ENCODE results near the gene GDF15. TPM values are rescaled to one million over a fixed set of nuclear protein-coding genes. Genes with fewer than 3 reads are reported as not detected.
"Not testable (repeated sequence)": the region's sequence is repeated elsewhere in the genome, so short reads cannot be mapped to it uniquely, and the experiment has no call there.

Gene GDF15
- polyA plus RNA-seq, 1 donor = 20.3 TPM

DNA sequence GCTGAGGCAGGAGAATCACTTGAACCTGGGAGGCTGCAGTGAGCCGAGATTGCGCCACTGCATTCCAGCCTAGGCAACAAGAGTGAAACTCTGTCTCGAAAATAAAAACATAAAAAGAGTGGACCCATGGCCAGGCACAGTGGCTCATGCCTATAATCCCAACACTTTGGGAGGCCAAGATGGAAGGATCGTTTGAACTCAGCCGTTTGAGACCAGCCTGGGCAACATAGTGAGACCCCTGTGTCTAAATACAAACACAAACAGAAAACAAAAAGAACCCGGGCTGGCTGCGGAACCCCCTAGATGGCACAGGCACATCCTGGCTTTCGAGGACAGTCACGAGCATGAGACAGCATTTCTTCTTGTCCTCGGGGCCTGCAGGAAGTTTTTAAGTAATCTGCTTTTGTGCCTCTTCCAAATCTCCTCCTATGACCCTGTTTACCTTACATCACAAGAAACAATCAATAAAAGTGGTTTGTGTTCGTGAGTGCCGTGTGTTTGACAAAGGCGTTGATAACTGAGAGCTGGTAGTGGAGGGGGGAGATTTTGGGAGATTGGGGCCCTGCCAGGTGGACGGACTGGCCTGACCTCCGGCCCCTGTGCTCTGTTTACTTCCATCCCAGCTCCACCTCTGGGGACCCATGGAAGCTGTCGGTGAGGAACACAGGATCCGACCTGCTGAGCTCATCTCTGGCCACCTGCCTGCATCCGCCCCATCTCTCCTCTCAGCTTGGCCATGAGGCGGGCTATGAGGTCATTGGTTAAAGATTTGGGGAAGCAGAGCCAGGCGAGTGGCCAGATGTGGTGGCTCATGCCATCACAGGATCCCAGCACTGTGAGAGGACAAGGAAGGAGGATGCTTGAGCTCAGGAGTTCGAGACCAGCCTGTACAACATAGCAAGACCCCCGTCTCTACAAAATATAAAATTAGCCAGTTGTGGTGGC is 5.9 kb upstream of the GDF15 start:
- no peaks in the 10 kb centered on the region for H3K36me3 ChIP-seq (ENCODE audit: control insufficient read depth, insufficient read depth, low read length)
- H3K27ac ChIP-seq (ENCODE audit: low read length) = peak overlapping the region; percentile 45
- H3K4me3 ChIP-seq (ENCODE audit: low read length) = no peak overlapping the region
- DNase-seq = peak; percentile 68 to 82
- peaks cover 35% of the 10 kb centered on the region for H3K4me1 ChIP-seq (ENCODE audit: control insufficient read depth, insufficient read depth, low read length)
- whole genome bisulfite sequencing (ENCODE audit: insufficient coverage, low lambda C conversion rate) = no CpG with 5 or more reads among the region's 22 CpGs
- H3K27me3 ChIP-seq (ENCODE audit: control insufficient read depth, insufficient read depth, low read length) = no peaks in the 10 kb centered on the region
- H3K9me3 ChIP-seq (ENCODE audit: control insufficient read depth, low read depth, low read length) = no peaks in the 10 kb centered on the region

DNA sequence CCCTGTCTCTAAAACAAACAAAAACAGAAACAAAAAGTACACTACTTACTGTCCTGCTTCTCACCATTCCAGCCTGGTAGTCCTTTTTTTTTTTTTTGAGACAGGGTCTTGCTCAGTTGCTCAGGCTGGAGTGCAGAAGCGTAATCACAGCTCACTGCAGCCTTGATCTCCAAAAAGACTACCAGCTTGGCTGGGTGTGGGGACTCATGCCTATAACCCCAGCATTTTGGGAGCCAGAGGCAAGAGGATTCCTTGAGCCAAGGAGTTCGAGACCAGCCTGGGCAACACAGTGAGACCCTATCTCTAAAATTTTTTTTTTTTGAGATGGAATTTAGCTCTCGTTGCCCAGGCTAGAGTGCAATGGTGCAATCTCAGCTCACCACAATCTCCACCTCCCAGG is 5.1 kb upstream of the GDF15 start:
- H3K4me1 ChIP-seq (ENCODE audit: control insufficient read depth, insufficient read depth, low read length) = peaks cover 37% of the 10 kb centered on the region
- no peaks in the 10 kb centered on the region for H3K27me3 ChIP-seq (ENCODE audit: control insufficient read depth, insufficient read depth, low read length)
- DNase-seq = no peak
- H3K4me3 ChIP-seq (ENCODE audit: low read length) = no peak overlapping the region
- H3K27ac ChIP-seq (ENCODE audit: low read length) = peak overlapping the region; percentile 45
- no CpG with 5 or more reads among the region's 3 CpGs for whole genome bisulfite sequencing (ENCODE audit: insufficient coverage, low lambda C conversion rate)
- no peaks in the 10 kb centered on the region for H3K9me3 ChIP-seq (ENCODE audit: control insufficient read depth, low read depth, low read length)
- no peaks in the 10 kb centered on the region for H3K36me3 ChIP-seq (ENCODE audit: control insufficient read depth, insufficient read depth, low read length)

DNA sequence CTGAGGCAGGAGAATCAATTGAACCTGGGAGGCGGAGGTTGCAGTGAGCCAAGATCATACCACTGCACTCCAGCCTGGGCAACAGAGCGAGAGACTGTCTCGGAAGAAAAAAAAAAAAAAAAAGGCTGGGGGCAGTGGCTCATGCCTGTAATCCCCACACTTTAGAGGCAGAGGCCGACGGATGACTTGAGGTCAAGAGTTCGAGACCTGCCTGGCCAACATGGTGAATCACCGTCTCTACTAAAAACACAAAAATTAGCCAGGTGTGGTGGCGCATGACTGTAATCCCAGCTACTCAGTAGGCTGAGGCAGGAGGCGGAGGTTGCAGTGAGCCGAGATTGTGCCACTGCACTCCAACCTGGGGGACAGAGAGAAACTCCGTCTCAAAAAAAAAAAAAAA is 2.3 kb upstream of the GDF15 start:
- not testable (repeated sequence) for H3K4me3 ChIP-seq (ENCODE audit: low read length); H3K27me3 ChIP-seq (ENCODE audit: control insufficient read depth, insufficient read depth, low read length); DNase-seq; H3K27ac ChIP-seq (ENCODE audit: low read length); H3K36me3 ChIP-seq (ENCODE audit: control insufficient read depth, insufficient read depth, low read length); H3K9me3 ChIP-seq (ENCODE audit: control insufficient read depth, low read depth, low read length)
- no CpG with 5 or more reads among the region's 11 CpGs for WGBS (ENCODE audit: insufficient coverage, low lambda C conversion rate)
- peaks cover 35% of the 10 kb centered on the region for H3K4me1 ChIP-seq (ENCODE audit: control insufficient read depth, insufficient read depth, low read length)

DNA sequence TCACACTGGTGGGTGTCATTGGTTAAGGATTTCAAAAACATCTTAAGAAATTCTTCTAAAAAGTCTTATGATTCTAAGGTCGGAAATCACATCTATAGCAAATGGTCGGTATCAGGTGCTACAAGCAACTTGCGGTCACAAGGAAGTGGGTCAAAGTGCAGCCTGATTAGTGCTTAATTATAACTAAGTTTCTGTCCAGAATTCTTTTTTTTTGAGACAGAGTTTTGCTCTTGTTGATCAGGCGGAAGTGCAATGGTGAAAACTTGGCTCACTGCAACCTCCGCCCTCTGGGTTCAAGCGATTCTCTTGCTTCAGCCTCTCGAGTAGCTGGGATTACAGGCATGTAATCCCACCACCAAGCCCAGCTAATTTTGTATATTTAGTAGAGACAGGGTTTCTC is 1.2 kb upstream of the GDF15 start:
- H3K27ac ChIP-seq (ENCODE audit: low read length) = peak overlapping the region; percentile 96
- peaks cover 13% of the 10 kb centered on the region for H3K36me3 ChIP-seq (ENCODE audit: control insufficient read depth, insufficient read depth, low read length)
- peaks cover 37% of the 10 kb centered on the region for H3K4me1 ChIP-seq (ENCODE audit: control insufficient read depth, insufficient read depth, low read length)
- 40% methylated on average over 1 of the region's 7 CpGs for WGBS (ENCODE audit: insufficient coverage, low lambda C conversion rate)
- no peak overlapping the region for H3K4me3 ChIP-seq (ENCODE audit: low read length)
- peaks cover 2% of the 10 kb centered on the region for H3K9me3 ChIP-seq (ENCODE audit: control insufficient read depth, low read depth, low read length)
- H3K27me3 ChIP-seq (ENCODE audit: control insufficient read depth, insufficient read depth, low read length) = no peaks in the 10 kb centered on the region
- peak; percentile 85 to 94 for DNase-seq

DNA sequence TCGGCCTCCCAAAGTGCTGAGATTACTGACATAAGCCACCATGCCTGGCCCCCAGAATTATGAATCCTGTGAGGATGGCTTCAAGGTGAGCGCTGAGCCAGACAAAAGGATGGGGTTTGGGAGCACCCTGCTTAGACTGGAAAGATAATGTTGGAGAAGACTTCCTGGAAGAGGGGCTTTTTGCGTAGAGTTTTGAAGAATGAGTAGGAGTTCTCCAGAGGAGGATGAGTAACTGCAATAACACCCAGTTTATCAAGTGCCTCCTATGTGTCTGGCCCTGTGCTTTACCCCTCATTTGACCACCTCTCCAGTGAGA is 641 bp upstream of the GDF15 start:
- Histone ChIP-seq H3K27me3 (ENCODE audit: control insufficient read depth, insufficient read depth, low read length) (no peaks in the 10 kb centered on the region), H3K27ac (ENCODE audit: low read length) (peak overlapping the region; percentile 96), H3K9me3 (ENCODE audit: control insufficient read depth, low read depth, low read length) (peaks cover 2% of the 10 kb centered on the region), H3K4me3 (ENCODE audit: low read length) (no peak overlapping the region), H3K36me3 (ENCODE audit: control insufficient read depth, insufficient read depth, low read length) (peaks cover 19% of the 10 kb centered on the region), H3K4me1 (ENCODE audit: control insufficient read depth, insufficient read depth, low read length) (peaks cover 32% of the 10 kb centered on the region)
- DNase-seq = no peak
- no CpG with 5 or more reads among the region's 3 CpGs for WGBS (ENCODE audit: insufficient coverage, low lambda C conversion rate)

DNA sequence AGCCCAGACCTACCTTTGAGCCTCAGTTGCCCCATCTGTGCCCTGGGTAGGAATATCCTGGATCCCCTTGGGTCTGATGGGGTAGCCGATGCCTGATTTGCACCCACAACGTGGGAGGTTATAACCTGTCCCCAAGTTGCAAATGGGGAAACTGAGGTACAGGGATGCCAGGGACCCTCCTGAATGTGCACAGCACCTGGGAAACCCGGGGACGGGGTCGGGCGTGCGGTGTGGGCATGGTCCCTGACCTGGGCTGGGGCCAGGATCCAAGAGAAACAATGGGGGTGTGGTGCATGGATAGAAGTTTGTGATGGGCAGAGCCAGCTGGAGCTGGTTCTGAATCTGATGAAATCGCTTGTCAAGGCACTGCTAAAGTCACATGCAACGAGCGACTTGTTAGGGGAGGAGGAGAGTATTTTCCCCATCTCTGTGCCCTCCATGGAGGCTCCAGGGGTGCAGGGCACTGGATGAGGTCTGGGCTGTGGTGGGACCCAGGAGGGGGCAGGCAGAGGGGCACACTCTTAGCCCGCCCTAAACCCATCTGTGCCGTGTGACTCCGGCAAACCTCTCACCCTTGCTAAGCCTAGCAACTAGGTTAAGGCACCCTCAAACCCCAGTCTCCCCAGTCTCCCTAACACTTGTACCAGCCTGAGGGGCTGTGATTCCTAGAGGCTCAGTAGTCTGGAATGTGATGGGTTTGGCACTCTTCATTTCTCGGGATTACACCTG is 749 bp downstream of the GDF15 start:
- DNase-seq = peak in 1 of 2 donors; percentile 65
- Histone ChIP-seq H3K9me3 (ENCODE audit: control insufficient read depth, low read depth, low read length) (peaks cover 2% of the 10 kb centered on the region), H3K4me1 (ENCODE audit: control insufficient read depth, insufficient read depth, low read length) (peaks cover 30% of the 10 kb centered on the region), H3K27me3 (ENCODE audit: control insufficient read depth, insufficient read depth, low read length) (no peaks in the 10 kb centered on the region), H3K36me3 (ENCODE audit: control insufficient read depth, insufficient read depth, low read length) (peaks cover 19% of the 10 kb centered on the region), H3K4me3 (ENCODE audit: low read length) (peak overlapping the region; percentile 84), H3K27ac (ENCODE audit: low read length) (peak overlapping the region; percentile 96)
- WGBS (ENCODE audit: insufficient coverage, low lambda C conversion rate) = 0% methylated on average over 1 of the region's 14 CpGs

DNA sequence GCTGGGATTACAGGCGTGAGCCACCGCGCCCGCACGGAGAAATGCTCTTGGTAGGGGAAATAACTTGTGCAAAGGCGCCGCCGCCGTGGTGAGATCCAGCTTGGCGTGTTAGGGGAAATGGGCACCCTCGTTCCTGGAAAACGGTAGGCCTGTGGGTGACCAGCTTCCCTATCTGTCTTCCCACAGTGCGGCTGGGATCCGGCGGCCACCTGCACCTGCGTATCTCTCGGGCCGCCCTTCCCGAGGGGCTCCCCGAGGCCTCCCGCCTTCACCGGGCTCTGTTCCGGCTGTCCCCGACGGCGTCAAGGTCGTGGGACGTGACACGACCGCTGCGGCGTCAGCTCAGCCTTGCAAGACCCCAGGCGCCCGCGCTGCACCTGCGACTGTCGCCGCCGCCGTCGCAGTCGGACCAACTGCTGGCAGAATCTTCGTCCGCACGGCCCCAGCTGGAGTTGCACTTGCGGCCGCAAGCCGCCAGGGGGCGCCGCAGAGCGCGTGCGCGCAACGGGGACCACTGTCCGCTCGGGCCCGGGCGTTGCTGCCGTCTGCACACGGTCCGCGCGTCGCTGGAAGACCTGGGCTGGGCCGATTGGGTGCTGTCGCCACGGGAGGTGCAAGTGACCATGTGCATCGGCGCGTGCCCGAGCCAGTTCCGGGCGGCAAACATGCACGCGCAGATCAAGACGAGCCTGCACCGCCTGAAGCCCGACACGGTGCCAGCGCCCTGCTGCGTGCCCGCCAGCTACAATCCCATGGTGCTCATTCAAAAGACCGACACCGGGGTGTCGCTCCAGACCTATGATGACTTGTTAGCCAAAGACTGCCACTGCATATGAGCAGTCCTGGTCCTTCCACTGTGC is 2.4 kb downstream of the GDF15 start:
- Histone ChIP-seq H3K36me3 (ENCODE audit: control insufficient read depth, insufficient read depth, low read length) (peaks cover 19% of the 10 kb centered on the region), H3K4me1 (ENCODE audit: control insufficient read depth, insufficient read depth, low read length) (peaks cover 30% of the 10 kb centered on the region), H3K27me3 (ENCODE audit: control insufficient read depth, insufficient read depth, low read length) (no peaks in the 10 kb centered on the region), H3K4me3 (ENCODE audit: low read length) (peak overlapping the region; percentile 84), H3K27ac (ENCODE audit: low read length) (peak overlapping the region; percentile 96), H3K9me3 (ENCODE audit: control insufficient read depth, low read depth, low read length) (peaks cover 2% of the 10 kb centered on the region)
- peak; percentile 87 to 88 for DNase-seq
- no CpG with 5 or more reads among the region's 86 CpGs for WGBS (ENCODE audit: insufficient coverage, low lambda C conversion rate)

DNA sequence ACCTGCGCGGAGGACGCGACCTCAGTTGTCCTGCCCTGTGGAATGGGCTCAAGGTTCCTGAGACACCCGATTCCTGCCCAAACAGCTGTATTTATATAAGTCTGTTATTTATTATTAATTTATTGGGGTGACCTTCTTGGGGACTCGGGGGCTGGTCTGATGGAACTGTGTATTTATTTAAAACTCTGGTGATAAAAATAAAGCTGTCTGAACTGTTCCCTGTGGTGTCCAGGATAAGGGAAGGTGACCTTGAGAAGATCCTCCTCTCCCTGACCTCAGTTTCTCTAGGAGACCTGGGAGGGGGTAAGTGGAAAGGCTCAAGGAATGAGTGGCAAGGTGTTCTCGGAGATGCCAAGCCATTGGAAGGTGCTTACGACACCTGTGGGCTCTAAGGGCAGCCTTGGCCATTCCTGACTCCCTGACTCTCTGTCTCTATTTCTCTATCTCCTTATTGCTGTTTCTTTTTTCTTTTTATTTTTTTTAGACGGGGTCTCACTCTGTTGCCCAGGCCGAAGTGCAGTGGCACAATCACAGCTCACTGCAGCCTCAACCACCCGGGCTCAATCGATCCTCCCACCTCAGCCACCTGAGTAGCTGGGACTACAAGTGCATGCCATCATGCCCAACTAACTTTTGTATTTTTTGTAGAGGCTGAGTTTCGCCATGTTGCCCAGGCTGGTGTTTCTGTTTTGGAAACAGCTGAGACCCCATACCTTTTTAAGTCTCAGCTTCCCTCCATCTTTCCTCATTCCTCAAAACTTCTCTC is 3.2 kb downstream of the GDF15 start:
- Histone ChIP-seq H3K9me3 (ENCODE audit: control insufficient read depth, low read depth, low read length) (peaks cover 2% of the 10 kb centered on the region), H3K27me3 (ENCODE audit: control insufficient read depth, insufficient read depth, low read length) (no peaks in the 10 kb centered on the region), H3K27ac (ENCODE audit: low read length) (peak overlapping the region; percentile 13), H3K4me1 (ENCODE audit: control insufficient read depth, insufficient read depth, low read length) (peaks cover 29% of the 10 kb centered on the region), H3K36me3 (ENCODE audit: control insufficient read depth, insufficient read depth, low read length) (peaks cover 19% of the 10 kb centered on the region), H3K4me3 (ENCODE audit: low read length) (peak overlapping the region; percentile 27)
- DNase-seq = no peak
- 100% methylated on average over 2 of the region's 13 CpGs for WGBS (ENCODE audit: insufficient coverage, low lambda C conversion rate)

DNA sequence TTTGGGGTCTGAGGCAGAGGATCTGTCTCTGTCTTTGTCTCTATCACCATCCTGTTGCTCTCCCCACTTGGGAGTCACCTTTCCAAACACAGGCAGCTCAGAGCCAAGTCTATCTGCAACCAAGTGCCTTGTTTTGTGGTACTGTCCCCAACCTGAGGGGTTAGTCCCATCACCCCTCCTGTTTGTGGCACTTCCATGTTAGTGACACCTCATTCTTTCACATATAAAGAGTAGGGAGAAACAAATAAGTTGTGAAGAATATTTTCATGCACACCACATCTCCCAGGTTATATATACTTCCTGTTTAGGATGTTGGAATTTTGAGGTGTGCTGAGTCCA is 3.7 kb downstream of the GDF15 start:
- Histone ChIP-seq H3K9me3 (ENCODE audit: control insufficient read depth, low read depth, low read length) (peaks cover 2% of the 10 kb centered on the region), H3K4me3 (ENCODE audit: low read length) (no peak overlapping the region), H3K27me3 (ENCODE audit: control insufficient read depth, insufficient read depth, low read length) (no peaks in the 10 kb centered on the region), H3K36me3 (ENCODE audit: control insufficient read depth, insufficient read depth, low read length) (peaks cover 19% of the 10 kb centered on the region), H3K4me1 (ENCODE audit: control insufficient read depth, insufficient read depth, low read length) (peaks cover 24% of the 10 kb centered on the region), H3K27ac (ENCODE audit: low read length) (no peak overlapping the region)
- no peak for DNase-seq

Data from large intestine (tissue), 3 donors.